MM.1S (cell line): ENCODE measurements around the gene PSENEN.

Source experiments
- DNase-seq: peaks from one replicate; pipeline ENCODE4 v3.0.0-alpha.2; 2015
- H2AFZ ChIP-seq: fragments of 300-600 bp; sonication (generic); 2 replicates; pipeline ENCODE4 v1.6.0; 2016; ENCODE audit warnings: antibody characterized with exemption, low read length
- H3F3A ChIP-seq: fragments of 300-600 bp; sonication (generic); 2 replicates; pipeline ENCODE4 v1.6.1; 2016; ENCODE audit warnings: mild to moderate bottlenecking, antibody characterized with exemption, low read length, moderate library complexity, mixed read lengths; ENCODE audit not compliant: insufficient read depth
- H3K27ac ChIP-seq: fragments of 300-600 bp; sonication (generic); 2 replicates; pipeline ENCODE4 v1.5.1; 2016; ENCODE audit warnings: mild to moderate bottlenecking, low read length
- H3K27me3 ChIP-seq: fragments of 300-600 bp; sonication (generic); replicated peaks from 2 replicates; pipeline ENCODE4 v1.6.0; 2016; ENCODE audit warnings: low read length; ENCODE audit not compliant: insufficient read depth
- H3K36me3 ChIP-seq: fragments of 300-600 bp; sonication (generic); replicated peaks from 2 replicates; pipeline ENCODE4 v1.6.1; 2016; ENCODE audit warnings: mild to moderate bottlenecking, low read length, mixed read lengths; ENCODE audit not compliant: insufficient read depth
- H3K4me1 ChIP-seq: fragments of 300-600 bp; sonication (generic); 2 replicates; pipeline ENCODE4 v1.6.1; 2016; ENCODE audit warnings: low read length, mixed read lengths
- H3K4me2 ChIP-seq: fragments of 300-600 bp; sonication (generic); 2 replicates; pipeline ENCODE4 v1.6.0; 2016; ENCODE audit warnings: low read depth, low read length
- H3K4me3 ChIP-seq: fragments of 300-600 bp; sonication (generic); 2 replicates; pipeline ENCODE4 v1.5.1; 2016; ENCODE audit warnings: low read length, mixed read lengths
- H3K79me2 ChIP-seq: fragments of 300-600 bp; sonication (generic); 2 replicates; pipeline ENCODE4 v1.6.1; 2016; ENCODE audit warnings: mixed run types, low read length, mixed read lengths
- H3K9ac ChIP-seq: fragments of 300-600 bp; sonication (generic); 2 replicates; pipeline ENCODE4 v1.6.1; 2016; ENCODE audit warnings: low read length, mixed read lengths
- H3K9me2 ChIP-seq: fragments of 300-600 bp; sonication (generic); replicated peaks from 2 replicates; pipeline ENCODE4 v1.6.1; 2016; ENCODE audit warnings: mild to moderate bottlenecking, low read length, mixed read lengths; ENCODE audit not compliant: insufficient read depth
- H3K9me3 ChIP-seq: fragments of 300-600 bp; sonication (generic); replicated peaks from 2 replicates; pipeline ENCODE4 v1.6.1; 2016; ENCODE audit warnings: mild to moderate bottlenecking, low read length, mixed read lengths; ENCODE audit not compliant: insufficient read depth
- H4K20me1 ChIP-seq: fragments of 300-600 bp; sonication (generic); 2 replicates; pipeline ENCODE4 v1.6.1; 2016; ENCODE audit warnings: mild to moderate bottlenecking, low read length, moderate library complexity, mixed read lengths; ENCODE audit not compliant: insufficient read depth
- EZH2 ChIP-seq: fragments of 300-600 bp; sonication (generic); optimal IDR thresholded peaks from 2 replicates; pipeline ENCODE3; 2017; ENCODE audit warnings: low read depth, mild to moderate bottlenecking, antibody characterized with exemption, low read length, mixed read lengths
- EZH2phosphoT487 ChIP-seq: fragments of 300-600 bp; sonication (generic); IDR thresholded peaks from 2 replicates; pipeline ENCODE4 v1.6.1; 2018; ENCODE audit warnings: antibody characterized with exemption, low read length
- TF ChIP-seq, protein P1 (sequence below): fragments of 300-600 bp; sonication (generic); IDR thresholded peaks from 2 replicates; pipeline ENCODE4 v1.5.1; 2016; ENCODE audit warnings: antibody characterized with exemption, low read length, mixed read lengths

Gene PSENEN

DNA sequence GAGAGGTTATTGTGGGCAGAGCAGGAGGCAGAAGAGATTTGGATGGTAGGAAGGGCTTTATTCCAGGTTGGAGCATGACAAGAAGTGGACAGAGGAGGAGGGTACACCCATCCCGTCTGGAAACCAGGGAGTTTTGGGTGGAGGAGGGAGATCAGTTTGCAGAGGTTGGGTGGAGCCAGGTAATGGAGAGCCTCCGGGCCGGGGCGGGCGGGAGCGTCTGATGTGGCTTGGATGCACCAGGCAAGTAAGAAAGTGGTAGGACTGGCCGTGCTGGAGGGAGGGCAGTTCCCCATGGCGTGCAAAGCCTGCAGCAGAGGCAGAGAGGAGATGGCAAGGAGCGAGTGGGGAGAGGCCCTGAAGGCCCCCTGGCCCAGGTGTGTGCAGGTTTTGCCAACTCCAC lies 14.1 kb upstream of the PSENEN start:
- no peak for DNase-seq
- H3K27ac ChIP-seq, result no peak overlapping the region
- H3K9me3 ChIP-seq, result no peaks in the 10 kb centered on the region

DNA sequence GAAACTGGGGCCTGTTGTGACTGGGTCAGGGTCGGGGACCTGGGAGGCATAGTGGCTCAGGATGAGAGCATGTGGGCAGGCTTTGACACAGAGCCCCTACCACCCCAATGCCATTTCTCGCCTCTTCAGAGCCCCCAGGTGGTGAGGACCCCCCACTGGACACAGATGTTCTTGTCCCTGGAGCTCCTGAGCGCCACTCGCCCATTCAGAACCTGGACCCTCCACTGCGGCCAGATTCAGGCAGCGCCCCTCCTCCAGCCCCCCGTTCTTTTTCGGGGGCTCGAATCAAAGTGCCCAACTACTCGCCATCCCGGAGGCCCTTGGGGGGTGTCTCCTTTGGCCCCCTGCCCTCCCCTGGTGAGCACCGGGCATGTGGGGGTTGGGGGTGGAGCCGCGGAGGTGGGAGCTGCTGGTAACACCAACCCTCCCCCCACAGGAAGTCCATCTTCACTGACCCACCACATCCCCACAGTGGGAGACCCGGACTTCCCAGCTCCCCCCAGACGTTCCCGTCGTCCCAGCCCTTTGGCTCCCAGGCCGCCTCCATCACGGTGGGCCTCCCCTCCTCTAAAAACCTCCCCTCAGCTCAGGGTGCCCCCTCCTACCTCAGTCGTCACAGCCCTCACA lies 13.6 kb upstream of the PSENEN start:
- peaks cover 5% of the 10 kb centered on the region; the same call in 1 of the 2 replicates for H3K36me3 ChIP-seq
- H3K4me1 ChIP-seq, result no peaks in the 10 kb centered on the region

More for the DNA sequence above, 14.1 kb upstream of the PSENEN start:
- Histone ChIP-seq H2AFZ (no peak overlapping the region), H3K79me2 (no peaks in the 10 kb centered on the region), H3K36me3 (peaks cover 6% of the 10 kb centered on the region; the same call in 1 of the 2 replicates), H3F3A (no peaks in the 10 kb centered on the region), H3K4me1 (no peaks in the 10 kb centered on the region), H3K4me3 (no peak overlapping the region), H4K20me1 (no peaks in the 10 kb centered on the region), H3K9ac (no peak overlapping the region), H3K4me2 (no peak overlapping the region), H3K27me3 (no peaks in the 10 kb centered on the region), H3K9me2 (no peaks in the 10 kb centered on the region)
- TF ChIP-seq EZH2 (no peak), EZH2phosphoT487 (no peak)
- TF ChIP-seq, protein P1, sequence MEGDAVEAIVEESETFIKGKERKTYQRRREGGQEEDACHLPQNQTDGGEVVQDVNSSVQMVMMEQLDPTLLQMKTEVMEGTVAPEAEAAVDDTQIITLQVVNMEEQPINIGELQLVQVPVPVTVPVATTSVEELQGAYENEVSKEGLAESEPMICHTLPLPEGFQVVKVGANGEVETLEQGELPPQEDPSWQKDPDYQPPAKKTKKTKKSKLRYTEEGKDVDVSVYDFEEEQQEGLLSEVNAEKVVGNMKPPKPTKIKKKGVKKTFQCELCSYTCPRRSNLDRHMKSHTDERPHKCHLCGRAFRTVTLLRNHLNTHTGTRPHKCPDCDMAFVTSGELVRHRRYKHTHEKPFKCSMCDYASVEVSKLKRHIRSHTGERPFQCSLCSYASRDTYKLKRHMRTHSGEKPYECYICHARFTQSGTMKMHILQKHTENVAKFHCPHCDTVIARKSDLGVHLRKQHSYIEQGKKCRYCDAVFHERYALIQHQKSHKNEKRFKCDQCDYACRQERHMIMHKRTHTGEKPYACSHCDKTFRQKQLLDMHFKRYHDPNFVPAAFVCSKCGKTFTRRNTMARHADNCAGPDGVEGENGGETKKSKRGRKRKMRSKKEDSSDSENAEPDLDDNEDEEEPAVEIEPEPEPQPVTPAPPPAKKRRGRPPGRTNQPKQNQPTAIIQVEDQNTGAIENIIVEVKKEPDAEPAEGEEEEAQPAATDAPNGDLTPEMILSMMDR, result no peak

DNA sequence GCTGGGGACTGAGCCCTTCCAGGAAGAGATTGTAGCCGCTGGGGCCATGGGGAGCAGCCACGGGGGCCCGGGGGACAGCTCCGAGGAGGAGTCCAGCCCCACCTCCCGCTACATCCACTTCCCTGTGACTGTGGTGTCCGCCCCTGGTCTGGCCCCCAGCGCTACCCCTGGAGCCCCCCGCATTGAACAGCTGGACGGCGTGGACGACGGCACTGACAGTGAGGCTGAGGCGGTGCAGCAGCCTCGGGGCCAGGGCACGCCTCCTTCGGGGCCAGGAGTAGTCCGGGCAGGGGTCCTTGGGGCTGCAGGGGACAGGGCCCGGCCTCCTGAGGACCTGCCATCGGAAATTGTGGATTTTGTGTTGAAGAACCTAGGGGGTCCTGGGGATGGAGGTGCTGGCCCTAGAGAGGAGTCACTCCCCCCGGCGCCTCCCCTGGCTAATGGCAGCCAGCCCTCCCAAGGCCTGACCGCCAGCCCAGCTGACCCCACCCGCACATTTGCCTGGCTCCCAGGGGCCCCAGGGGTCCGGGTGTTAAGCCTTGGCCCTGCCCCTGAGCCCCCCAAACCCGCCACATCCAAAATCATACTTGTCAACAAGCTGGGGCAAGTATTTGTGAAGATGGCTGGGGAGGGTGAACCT lies 12.8 kb upstream of the PSENEN start:
- TF ChIP-seq EZH2 (no peak), EZH2phosphoT487 (no peak)
- TF ChIP-seq, protein P1, result no peak
- H3K27ac ChIP-seq, result no peak overlapping the region
- no peaks in the 10 kb centered on the region for H3K9me3 ChIP-seq
- no peaks in the 10 kb centered on the region for H3K79me2 ChIP-seq
- no peak overlapping the region for H3K9ac ChIP-seq
- H3K9me2 ChIP-seq, result no peaks in the 10 kb centered on the region
- H3F3A ChIP-seq, result no peaks in the 10 kb centered on the region
- 0 out of 2 replicates have a peak, but pooled peaks cover 5% of the 10 kb centered on the region for H3K36me3 ChIP-seq
- no peak overlapping the region for H2AFZ ChIP-seq
- H3K27me3 ChIP-seq, result no peaks in the 10 kb centered on the region
- no peak overlapping the region for H3K4me3 ChIP-seq
- no peaks in the 10 kb centered on the region for H4K20me1 ChIP-seq
- peak; percentile 2 for DNase-seq
- no peak overlapping the region for H3K4me2 ChIP-seq
- no peaks in the 10 kb centered on the region for H3K4me1 ChIP-seq

More for the DNA sequence above, 13.6 kb upstream of the PSENEN start:
- DNase-seq, result peak; percentile 0
- Histone ChIP-seq H3K9me3 (no peaks in the 10 kb centered on the region), H3K9me2 (no peaks in the 10 kb centered on the region), H4K20me1 (no peaks in the 10 kb centered on the region), H3F3A (no peaks in the 10 kb centered on the region), H2AFZ (no peak overlapping the region), H3K27ac (no peak overlapping the region), H3K9ac (no peak overlapping the region), H3K4me2 (no peak overlapping the region), H3K4me3 (no peak overlapping the region), H3K27me3 (no peaks in the 10 kb centered on the region), H3K79me2 (no peaks in the 10 kb centered on the region)
- TF ChIP-seq EZH2phosphoT487 (no peak), EZH2 (no peak)
- TF ChIP-seq, protein P1, result no peak
